HG02610 (cell line): ENCODE measurements around the gene C8A.

ENCODE experiments used
- ATAC-seq: cut with Tn5 transposase; IDR thresholded peaks from one replicate; pipeline ENCODE4 v1.9.1; 2021; ENCODE audit warnings: mild to moderate bottlenecking, moderate library complexity; ENCODE audit not compliant: unreplicated experiment

Gene C8A

DNA sequence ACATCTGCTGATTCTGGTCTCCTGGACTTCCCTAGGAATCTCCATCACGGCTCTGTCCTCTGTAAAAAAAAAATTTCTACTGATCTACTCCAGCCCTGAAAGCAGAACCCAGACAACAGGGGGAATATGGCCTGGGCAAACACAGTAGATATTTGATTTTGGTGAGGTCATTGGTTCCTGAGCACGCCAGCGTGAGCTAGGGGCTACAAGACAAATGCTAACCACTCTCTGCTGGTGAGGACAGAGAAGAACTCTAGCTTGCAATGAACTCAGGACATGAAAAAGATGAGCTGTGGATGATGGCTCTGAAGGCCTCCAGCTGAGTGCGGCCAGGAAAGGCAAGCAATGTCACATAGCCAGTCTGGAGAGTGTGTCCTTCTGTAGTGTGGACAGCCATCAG lies 18.2 kb upstream of the C8A start:
- ATAC-seq = no peak

DNA sequence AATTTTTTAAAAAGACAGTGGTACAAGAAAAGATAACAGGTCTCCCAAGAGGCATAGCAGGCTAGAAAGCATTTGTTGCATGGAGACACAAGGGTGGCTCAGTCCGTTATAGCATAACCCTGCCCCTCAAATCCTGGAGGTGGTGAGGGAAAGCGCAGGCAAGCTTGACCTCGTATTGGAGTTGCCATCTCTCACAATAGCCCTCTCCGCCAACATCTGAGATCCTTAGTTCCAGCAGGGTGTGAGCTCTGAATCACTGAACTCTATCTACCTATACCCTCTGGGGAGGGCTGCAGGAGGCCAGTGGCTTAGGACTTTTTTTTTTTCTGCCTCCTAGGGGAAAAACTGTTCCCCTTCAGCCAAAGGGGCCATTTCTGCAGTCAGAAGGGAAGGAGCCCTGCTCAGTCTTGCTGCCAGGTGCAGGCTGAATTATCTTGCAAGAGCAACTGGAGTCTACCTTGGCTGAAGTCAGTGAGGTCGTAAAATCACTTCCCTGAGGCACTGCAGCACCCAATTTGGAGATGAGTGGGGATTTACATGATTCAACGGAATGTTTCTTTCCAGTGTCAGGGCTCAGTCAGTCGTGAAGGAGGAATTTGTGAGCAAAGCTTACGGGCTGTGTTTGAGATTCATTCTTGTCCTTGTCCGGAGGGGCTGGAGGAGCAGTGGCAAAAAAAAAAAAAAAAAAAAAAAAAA lies 17.2 kb upstream of the C8A start:
- no peak for ATAC-seq

DNA sequence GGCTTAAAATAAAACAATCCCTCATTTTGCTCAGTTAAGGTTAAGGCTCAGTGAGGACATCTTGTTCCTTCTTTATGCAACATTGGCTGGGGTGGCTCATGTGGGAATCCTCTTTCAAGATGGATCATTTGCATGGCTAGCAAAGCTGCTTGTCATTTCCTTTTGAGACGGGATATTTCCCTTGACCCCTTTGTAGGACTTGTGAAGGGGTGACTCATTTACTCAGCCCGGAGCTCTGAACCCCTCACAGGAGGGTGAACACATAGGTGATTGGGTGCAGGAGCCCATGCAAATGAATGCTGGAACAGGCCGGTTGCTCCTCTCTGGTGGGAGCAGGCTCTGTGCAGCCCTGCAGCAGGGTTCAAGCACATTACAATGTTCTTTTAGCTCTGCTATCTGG lies 15.8 kb upstream of the C8A start:
- ATAC-seq = no peak

DNA sequence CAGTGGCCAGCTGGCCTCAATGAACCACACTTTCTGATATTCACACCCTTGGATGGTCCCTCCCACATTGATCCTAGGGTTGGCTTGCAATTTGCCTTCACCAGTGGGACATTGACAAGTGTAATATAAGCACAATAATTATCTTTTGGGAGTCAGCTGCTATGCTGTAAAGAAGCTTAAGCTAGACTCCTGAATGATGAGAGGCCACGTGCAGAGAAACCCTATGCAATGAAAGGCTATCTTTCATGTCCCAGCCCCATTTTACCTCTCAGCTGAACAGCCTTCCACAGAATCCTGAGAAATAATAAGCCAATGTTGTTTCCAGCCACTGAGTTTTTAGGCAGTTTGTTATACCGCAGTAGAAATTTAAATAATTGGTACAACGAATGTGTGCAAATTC lies 11.1 kb upstream of the C8A start:
- no peak for ATAC-seq

DNA sequence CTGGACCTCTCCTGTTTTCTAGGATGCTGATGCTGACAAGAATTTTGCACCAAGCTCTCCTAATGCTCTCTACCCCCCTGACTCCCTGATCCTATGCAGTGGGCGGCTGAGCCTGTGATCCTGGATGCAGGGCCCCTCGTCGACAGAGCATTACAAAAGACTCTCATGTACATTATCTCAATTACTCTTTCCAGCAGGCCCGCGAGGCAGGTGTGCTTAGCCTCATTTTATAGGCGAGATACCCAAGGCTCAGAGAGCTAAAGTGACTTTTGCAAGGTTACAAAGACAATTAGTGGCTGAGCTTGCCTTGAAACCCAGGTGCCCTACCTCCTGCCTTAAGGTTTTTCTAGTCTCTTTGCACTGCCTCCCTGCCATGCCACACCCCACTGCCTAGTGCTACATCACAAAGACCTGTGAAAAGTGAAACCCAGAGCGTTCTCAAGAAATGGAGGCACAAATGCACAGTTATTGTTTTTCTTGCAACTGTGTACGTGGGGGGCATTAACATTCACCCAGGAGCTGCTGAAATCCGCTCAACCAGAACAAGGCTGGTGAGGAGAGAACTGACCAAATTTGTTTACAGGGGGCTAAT lies 10.0 kb upstream of the C8A start:
- no peak for ATAC-seq

DNA sequence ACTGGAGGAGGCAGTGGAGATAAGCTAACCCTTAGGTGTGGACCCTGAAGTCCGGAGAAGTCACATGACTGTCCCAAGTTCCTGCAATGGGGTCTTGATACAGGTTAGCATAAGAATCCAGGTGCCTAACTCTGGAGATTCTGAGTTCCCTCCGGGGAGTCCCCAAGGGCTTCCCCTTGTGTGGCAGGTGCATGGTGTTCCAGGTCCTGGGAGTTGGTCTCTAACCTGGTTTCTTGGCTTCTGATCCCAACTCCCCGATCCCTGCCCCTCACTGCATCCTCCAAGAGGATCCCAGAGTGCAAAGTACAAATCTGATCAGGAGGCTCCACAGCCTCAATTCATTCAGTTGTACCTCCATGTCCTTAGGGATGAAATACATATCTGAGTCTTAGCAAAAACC lies 9.3 kb upstream of the C8A start:
- no peak for ATAC-seq

DNA sequence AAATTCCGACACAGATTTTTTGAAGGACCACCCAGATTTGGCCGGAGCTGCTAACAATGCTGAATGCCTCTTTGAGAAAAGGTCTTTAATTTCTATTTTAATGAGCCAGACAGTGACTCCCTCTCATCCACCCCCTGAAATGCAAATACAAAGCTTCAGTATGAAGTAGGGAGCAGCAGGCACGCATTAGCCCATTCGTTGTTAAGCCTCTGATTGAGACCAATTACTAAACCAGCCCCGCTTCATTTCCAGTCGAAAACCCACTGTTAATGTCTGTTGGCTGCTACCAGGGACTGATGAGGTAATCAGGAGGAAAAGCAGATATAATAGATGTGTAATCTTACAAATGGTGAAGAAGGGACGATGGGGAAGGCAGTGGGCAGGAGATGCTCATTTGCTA lies 4.8 kb upstream of the C8A start:
- ATAC-seq = no peak

DNA sequence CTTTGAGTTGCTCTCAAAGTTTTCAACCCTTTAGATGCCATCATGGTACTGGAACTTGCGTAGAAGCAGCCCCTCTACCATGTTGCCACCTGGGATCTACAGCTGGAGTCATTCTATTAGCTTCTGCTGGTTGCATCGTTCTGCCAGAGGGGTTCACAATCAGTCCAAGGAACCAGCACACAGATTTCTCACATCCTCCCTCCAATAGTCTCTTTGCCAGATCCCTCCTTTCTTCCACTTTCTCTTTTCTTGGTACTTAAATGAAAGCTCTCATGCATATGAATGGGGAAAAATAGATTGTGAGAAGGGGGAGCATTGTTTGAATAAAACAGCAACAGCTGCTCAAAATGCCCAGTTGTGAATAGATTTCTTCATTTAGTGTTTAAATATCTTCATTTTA lies 4.2 kb upstream of the C8A start:
- no peak for ATAC-seq

DNA sequence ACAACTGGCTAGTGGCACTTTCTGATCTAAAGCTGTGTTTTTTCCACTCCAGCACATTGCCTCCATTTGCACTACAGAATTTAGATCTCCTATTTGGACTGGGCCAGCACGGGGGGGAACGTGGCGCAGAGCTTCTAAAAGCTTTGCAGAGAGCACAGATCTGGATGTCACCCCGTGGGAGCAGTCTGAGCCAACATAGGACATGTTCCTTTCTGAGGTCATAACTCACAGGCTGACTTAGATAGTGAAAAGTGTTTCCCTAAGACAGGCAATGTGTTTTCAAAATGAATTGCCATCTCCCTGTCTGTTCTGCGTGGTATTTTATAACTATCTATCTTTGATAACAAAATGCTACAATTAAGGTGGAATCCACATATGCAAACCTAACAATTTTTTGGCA lies 3.7 kb upstream of the C8A start:
- ATAC-seq = no peak

DNA sequence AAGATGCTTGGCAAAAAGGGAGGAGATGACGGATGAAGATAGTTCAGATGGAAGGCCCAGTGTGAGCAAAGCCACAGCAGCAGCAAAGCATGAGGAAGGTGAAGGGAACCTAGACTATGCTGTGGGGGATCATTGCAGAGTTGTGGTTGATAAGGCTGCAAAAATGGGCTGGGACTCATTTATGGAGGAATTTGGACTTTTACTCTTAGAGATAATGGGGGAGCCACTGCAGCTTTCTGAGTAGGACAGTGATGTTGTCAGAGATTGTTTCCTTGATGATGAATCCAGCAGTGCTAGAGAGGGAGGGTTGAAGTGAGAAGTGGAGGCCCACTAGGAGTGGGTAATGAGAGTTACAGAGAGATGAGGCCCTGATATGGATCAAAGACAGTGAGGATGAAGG lies 2.1 kb upstream of the C8A start:
- no peak for ATAC-seq

DNA sequence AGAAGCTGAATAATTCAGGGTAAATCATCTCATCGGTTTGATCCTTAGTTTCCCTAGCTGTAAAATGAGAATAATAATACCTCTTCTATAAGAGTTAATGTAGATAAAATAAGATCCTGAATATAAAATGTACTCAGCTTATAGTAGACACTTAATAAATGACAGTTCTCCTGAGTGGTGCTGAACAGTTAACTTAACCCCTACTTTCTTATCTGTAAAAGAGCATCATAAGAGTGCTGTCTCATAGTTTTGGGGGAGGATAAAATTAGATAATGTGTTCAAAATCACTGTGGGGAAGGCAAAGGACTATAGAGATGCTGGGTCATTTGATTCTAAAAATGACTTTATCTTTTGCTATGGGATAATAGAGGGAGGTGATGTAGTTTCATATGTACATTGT lies 593 bp downstream of the C8A start:
- no peak for ATAC-seq

DNA sequence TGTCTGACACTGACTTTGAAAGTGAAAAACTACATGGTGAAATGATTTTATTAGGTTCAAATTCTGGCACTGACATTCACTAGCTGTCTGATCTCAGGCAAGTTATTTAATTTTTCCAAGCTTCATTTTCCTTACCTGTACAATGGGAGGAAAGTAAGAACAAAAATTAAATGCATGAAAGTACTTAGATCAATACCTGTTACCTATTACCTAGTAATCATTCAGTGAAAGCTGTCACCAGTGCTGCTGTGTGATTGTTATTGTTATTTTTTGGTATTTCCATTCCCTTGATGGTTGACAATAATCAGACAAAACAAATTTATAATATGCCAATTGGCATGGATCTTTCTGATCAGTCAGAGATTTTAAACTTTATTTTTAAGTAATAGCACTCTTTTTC lies 1.6 kb downstream of the C8A start:
- ATAC-seq = no peak

DNA sequence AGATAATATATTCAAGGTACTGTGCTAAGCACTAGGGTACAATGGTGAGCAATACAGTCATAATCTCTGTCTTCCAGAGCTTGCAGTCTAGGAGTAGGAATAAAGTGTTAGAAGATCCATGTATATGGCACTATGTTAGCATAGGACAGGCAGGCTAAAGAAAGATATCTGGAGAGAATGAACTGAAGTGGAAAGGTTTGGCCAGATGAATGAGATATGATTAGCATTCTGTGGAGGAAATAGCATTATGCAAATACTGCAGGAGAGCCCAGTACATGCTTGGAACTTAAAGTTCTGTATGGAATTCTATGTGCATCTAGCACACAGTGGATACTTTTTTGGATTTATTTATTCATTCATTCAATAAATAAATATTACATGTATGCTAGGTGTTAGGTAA lies 4.7 kb downstream of the C8A start:
- ATAC-seq = no peak

DNA sequence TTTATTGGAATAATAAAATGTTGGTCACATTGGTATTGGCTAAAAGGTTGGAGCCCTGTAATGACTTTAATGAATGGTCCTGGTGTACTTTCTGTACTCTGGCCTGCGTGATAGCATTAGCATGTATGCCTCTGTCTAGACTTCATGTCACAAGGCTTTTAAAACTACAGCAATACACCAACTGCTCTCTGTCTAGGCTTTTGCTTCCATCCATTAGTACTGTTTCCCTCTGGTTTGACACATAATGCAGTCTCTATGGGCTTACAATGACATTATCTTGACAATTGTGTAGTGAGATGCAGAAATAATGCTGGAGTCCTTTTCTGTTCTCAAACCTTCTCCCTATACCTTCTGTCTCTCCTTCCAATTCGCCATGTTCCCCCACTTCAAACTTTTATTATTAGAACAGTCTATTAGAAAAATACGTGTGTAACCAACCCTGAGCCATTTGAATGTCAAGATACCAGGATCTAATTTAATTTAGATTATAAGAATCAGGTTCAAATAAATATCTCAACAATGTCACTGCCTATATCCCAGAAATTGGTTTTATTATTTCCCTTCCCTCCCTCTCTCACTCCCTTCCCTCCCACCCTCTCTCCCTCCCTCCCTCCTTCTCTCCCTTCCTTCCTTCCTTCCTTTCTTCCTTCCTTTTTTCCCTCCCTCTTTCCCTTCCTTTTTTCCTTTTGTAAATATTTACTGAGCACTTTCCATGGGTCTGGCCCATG lies 8.8 kb downstream of the C8A start:
- no peak for ATAC-seq

DNA sequence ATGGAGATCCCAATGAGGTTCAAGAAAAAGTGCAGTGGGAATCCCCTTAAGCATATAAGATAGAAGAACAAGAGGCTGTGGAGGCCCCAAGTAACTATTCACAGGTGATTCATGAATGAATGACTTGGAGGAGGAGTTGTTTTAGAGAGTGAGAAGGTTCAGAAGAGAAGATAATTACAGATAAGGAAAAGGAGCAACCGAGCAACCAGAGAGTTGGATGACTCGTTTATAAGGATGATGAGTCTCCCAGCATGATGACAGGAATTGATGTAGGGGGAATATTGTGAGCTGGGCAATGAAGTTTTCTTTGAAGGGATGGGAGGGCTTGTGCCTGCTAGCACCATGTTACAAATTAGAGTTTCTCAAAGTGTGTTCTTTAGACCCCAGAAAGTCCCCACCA lies 9.8 kb downstream of the C8A start:
- no peak for ATAC-seq

DNA sequence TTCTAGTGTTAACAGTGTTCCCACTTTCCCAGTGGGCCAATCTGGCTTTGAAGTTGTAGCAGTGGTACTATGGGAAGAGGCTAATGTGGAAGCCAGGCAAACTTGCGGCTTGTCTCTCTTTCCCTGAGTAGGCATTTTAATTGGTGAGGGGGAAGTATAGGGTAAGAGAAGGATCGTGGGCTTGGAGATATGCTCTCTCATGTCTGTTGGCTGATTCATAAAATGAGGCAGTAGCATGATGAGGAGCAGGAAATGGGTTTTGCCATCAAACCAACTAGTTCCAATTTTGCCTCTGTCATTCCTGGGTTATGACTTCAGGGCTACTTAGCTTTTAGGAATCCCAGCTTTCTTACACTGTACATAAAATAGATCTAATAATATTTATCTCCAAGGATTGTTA lies 12.1 kb downstream of the C8A start:
- no peak for ATAC-seq

DNA sequence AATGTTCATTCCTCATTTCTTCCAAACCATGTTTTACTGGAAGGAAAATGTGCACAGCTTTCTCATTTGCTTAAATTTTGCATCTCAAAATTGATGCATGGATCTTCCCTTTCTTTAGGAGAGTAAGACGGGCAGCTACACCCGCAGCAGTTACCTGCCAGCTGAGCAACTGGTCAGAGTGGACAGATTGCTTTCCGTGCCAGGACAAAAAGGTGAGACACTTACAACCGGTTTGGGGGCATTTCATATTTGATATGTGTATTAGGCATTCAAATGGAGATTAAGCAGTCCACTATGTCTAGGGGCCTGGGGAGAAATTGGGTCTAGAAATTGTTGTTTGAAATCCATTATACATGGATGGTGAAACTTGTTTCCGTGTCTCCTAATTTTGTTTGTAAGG lies 12.9 kb downstream of the C8A start:
- ATAC-seq = no peak

DNA sequence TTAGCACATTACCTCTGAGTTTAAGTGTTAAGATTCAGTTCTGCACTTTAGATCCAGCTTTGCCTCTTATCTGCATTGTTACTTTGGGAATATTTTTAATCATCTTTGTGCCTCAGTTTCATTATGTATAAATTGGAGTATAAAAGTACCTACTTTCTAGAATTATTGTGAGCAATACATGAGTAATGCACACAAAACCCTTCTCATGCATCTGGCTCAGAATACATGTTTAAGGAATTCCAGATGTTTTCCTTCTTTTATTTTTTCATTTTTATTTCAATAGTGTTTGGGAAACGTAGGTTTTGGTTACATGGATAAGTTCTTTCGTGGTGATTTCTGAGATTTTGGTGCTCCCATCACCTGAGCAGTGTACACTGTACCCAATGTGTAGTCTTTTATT lies 14.2 kb downstream of the C8A start:
- ATAC-seq = no peak

DNA sequence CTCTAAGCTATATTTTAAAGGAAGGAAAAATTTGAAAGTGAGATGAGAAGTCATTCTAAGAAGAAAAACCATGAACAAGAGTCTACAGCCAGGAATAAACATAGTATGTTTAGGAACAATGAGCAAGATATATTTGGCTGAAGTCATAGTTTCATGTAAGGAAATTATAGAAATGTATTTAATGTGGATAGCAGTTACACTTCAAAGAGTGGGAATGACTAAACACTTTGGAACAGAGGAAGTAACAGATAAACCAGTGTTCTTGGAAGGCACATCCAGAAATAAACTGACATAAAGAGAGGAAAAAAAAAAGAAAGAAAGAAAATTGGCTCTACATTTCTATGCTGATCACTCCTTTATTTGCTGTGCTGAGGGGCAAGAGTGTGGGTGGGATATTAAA lies 18.0 kb downstream of the C8A start:
- no peak for ATAC-seq

DNA sequence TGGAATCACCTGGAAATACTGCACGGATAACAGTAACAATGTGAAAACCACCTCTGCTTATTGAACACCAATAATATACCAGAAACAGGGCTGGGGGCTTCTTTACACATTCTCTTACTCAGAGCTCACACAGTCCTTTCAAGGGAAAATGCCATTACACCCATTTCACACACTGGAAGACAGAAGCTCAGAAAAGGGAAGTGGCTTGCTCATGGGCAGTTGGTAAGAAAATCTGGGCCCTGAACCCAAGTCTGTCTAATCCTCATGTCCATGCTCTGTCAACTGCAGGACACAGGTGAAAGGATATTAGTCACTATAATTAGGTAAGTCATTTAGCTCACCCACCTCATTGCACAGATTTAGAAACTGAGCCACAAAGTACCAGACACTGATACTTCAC lies 18.6 kb downstream of the C8A start:
- no peak for ATAC-seq

DNA sequence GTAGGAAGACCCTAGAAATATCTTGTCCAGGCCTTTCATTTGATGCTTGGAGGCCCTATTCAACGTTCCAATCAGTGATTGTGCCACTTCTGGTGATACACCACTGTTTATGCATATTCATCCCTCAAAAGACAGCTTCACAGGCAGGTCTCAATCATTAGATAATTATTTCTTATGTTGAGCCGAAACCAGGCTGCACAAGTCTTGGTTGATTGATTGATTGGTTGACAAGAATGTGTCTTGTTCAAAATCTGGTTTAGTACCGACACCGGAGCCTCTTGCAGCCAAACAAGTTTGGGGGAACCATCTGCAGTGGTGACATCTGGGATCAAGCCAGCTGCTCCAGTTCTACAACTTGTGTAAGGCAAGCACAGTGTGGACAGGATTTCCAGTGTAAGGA lies 20.1 kb downstream of the C8A start:
- ATAC-seq = no peak

DNA sequence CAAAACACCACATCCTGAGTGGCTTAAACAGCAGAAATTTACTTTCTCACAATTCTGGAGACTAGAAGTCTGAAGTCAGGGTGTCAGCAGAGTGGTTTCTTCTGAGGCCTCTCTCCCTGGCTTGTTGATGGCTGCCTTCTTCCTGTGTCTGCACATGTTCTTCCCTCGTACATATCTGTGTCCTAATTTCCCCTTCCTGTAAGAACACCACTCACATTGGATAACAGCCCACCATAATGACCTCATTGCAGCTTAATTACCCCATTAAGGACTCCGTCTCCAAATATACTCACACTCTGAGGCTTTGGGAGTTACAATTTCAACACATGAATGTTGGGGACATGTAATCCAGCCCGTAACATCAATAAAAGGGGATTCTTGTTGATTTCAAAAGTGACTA lies 23.4 kb downstream of the C8A start:
- no peak for ATAC-seq

DNA sequence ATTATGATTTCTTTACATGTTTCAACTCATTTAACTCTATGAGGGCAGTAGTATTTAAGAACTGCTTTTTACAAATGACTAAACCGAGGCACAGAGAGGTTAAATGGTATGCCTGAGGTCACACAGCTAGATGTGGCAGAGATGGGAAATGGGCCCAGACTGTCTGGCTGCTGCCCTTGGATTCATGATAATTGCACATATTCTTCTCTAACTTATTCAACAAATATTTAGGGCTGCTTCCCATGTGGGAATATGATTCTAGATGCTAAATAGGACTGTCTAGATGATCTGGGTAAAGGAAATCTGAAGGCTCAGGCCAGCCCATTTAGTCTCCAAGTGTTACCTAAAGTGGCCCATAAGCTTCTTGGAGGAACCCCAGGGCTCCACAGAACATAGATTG lies 26.2 kb downstream of the C8A start:
- no peak for ATAC-seq
